Measurements from ENCODE around the gene RAP1GAP2.

The RAP1GAP2 gene

DNA sequence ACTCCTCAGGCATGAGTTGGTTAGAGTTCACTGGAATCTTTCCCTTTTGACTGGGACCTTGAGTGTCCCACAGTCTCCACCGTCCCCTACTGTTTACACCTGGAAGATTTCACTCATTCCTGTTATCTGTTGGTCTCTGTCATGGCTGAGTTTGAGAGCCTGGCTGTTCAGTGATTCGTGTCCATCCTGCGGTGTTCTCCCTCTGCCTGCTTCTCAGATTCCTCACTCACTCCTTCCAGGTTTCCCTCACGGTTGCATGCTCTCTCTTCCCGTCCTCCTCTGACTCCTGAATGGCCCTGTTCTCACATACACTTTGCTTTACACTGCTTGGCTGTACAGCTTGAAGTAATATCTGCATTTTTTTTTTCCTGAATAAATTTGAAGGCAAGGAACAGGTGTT is 242.7 kb downstream of the RAP1GAP2 start:
- no peak for TF ChIP-seq CTCF (IDR thresholded peaks at IDR 0.05; ENCODE audit: extremely low read depth, insufficient read depth, missing control alignments)
- in situ Hi-C loops (cut with MboI; ENCODE audit: low pct_unique_long_range_greater_than_20kb, low sequenced_read_pairs, unreplicated experiment): loop anchor here (25.0 kb wide), 1 partner anchor 623 kb away; the partner anchor contains the start of genes EMC6 and TAX1BP3
- DNase-seq (ENCODE audit: low spot score): no peak

- TF ChIP-seq CTCF (IDR thresholded peaks at IDR 0.05; ENCODE audit: extremely low read depth, insufficient read depth, missing control alignments): no peak
- DNase-seq (ENCODE audit: low spot score): no peak
- in situ Hi-C loops (cut with MboI; ENCODE audit: low pct_unique_long_range_greater_than_20kb, low sequenced_read_pairs, unreplicated experiment): loop anchor here (25.0 kb wide), 1 partner anchor 623 kb away; the partner anchor contains the start of genes EMC6 and TAX1BP3
These were observed 243.5 kb downstream of the RAP1GAP2 start for GRCh38 chr17:3039736-3040135.

GRCh38 chr17:3040882-3041281 is 244.6 kb downstream of the RAP1GAP2 start:
- in situ Hi-C loops (cut with MboI; ENCODE audit: low pct_unique_long_range_greater_than_20kb, low sequenced_read_pairs, unreplicated experiment): loop anchor here (25.0 kb wide), 1 partner anchor 621 kb away; the partner anchor contains the start of genes EMC6 and TAX1BP3
- TF ChIP-seq CTCF (IDR thresholded peaks at IDR 0.05; ENCODE audit: extremely low read depth, insufficient read depth, missing control alignments): no peak
- DNase-seq (ENCODE audit: low spot score): no peak

DNA sequence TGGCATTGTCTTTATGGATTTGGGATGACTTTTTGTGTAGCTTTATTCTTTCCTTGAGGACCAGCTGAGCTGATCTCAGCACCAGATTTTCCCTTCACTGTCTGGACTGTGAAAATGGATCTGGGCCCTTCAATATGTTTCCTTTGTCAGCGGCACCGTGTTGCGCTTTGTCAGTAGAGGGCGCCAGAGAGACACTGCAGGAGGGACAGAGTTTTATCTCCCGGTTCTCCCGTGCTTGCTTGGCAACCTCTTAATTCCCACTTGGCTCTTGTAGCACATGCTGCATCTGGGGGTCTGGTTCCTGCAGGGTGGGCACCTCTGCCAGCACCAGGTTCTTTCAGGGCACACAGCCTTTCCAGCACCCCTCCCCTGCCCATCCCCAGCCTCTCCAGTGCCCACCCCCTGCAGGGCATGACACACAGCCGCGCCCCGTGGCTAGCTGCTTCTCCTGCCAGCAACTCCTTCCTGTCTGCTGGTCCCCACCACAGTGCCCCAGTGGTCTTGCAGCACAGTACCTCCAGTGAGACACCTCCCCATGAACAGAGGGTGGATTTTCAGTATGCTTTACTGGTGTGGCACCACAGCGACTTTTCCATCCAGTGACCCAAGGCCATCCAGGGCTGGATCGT is 247.6 kb downstream of the RAP1GAP2 start:
- in situ Hi-C loops (cut with MboI; ENCODE audit: low pct_unique_long_range_greater_than_20kb, low sequenced_read_pairs, unreplicated experiment): loop anchor here (25.0 kb wide), 1 partner anchor 618 kb away; the partner anchor contains the start of genes EMC6 and TAX1BP3
- peak; percentile 23 for TF ChIP-seq CTCF (IDR thresholded peaks at IDR 0.05; ENCODE audit: extremely low read depth, insufficient read depth, missing control alignments)
- DNase-seq (ENCODE audit: low spot score): no peak

DNA sequence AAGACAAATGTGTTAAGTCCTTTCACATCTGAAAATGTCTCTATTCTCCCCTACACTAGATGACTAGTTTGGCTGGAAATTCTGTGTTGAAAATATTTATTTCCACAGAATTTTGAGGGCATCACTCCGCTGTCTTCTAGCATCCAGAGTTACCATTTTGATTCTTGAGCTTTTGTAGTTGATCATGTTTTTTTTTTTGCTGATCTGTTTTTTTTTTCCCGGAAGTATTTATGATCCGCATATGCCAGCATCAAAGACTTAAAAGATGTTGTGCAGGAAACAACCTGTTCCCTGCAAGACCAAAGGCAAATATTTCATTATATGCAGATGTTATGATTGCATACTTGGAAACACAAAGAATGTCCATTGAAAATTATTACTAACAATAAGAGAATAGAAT is 250.5 kb downstream of the RAP1GAP2 start:
- TF ChIP-seq CTCF (IDR thresholded peaks at IDR 0.05; ENCODE audit: extremely low read depth, insufficient read depth, missing control alignments): no peak
- in situ Hi-C loops (cut with MboI; ENCODE audit: low pct_unique_long_range_greater_than_20kb, low sequenced_read_pairs, unreplicated experiment): loop anchor here (25.0 kb wide), 1 partner anchor 616 kb away; the partner anchor contains the start of genes EMC6 and TAX1BP3
- no peak for DNase-seq (ENCODE audit: low spot score)

DNA sequence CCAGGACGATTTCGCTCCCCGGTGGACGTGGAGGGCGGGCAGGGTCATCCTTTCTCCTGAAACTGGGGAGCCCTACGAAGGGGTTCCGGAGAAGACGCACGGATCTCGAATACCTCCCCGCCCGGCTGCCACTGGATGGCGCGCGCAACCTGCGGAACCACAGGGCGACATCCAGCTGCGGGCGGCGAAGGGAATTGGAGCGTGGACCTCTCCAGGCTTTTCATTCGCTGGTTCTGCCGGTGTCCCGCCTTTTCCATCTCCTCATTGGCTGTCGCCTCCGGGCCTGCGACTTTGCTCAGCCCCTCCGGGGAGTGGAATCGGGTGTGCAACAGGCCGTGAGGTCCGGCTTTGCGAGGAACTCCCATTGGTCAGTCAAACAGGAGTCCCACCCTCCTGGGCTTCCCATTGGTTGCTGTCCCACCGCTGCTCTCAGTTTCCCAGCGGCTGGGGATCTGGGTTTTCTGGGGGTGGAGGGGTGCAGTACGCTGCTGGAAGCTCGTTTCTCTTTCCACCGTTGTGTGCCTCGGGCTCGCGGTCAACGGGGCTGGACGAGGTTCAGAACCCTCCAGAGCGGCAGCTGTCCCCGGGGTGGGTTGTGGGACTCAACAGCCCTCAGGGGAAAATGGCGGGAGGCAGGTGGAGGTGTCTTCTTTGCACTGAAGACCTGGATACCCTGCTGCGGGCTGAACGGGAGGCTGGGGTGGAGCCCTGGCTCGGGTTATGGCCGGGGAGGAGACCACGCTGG is 252.7 kb downstream of the RAP1GAP2 start:
- in situ Hi-C loops (cut with MboI; ENCODE audit: low pct_unique_long_range_greater_than_20kb, low sequenced_read_pairs, unreplicated experiment): loop anchor here (25.0 kb wide), 1 partner anchor 613 kb away; the partner anchor contains the start of genes EMC6 and TAX1BP3

More for the DNA sequence above, 252.7 kb downstream of the RAP1GAP2 start:
- peak; percentile 82 for DNase-seq (ENCODE audit: low spot score)
- peak; percentile 78 for TF ChIP-seq CTCF (IDR thresholded peaks at IDR 0.05; ENCODE audit: extremely low read depth, insufficient read depth, missing control alignments)
